ENCODE data around the gene MARVELD3.
"Not testable (repeated sequence)": the region's sequence is repeated elsewhere in the genome, so short reads cannot be mapped to it uniquely, and the experiment has no call there.

The MARVELD3 gene

GRCh38 chr16:71626018-71626857, at the start of gene MARVELD3:
TSS of gene MARVELD3 (plus strand) at chr16:71626184. CDS start at chr16:71626230, 46 bp downstream.
- no peaks in the 10 kb centered on the region for H3K9me3 Mint-ChIP-seq (ENCODE audit: low read depth)
- H3K36me3 Mint-ChIP-seq, result no peaks in the 10 kb centered on the region
- H3K27ac Mint-ChIP-seq, result no peak within 1 kb of the TSS
- H3K27me3 Mint-ChIP-seq, result peaks cover 4% of the 10 kb centered on the region
- peaks cover 7% of the 10 kb centered on the region for H3K4me1 Mint-ChIP-seq (ENCODE audit: low read depth)
- peak within 1 kb of the TSS; percentile 65 for H3K4me3 Mint-ChIP-seq

GRCh38 chr16:71576971-71577370, 49.0 kb upstream of the MARVELD3 start, which contains the start of gene TAT:
TSS of gene TAT (minus strand) at chr16:71577092. CDS start at chr16:71576415, 677 bp downstream.
- no peaks in the 10 kb centered on the region for H3K4me1 Mint-ChIP-seq (ENCODE audit: low read depth)

GRCh38 chr16:71582553-71582848, 43.5 kb upstream of the MARVELD3 start:
- not testable (repeated sequence) for H3K4me3 Mint-ChIP-seq; H3K9me3 Mint-ChIP-seq (ENCODE audit: low read depth); H3K27ac Mint-ChIP-seq; H3K36me3 Mint-ChIP-seq; H3K4me1 Mint-ChIP-seq (ENCODE audit: low read depth)
- H3K27me3 Mint-ChIP-seq, result peaks cover 14% of the 10 kb centered on the region

More at GRCh38 chr16:71576971-71577370, 49.0 kb upstream of the MARVELD3 start, which contains the start of gene TAT:
- no peaks in the 10 kb centered on the region for H3K9me3 Mint-ChIP-seq (ENCODE audit: low read depth)
- H3K4me3 Mint-ChIP-seq, result no peak within 1 kb of the TSS
- H3K36me3 Mint-ChIP-seq, result no peaks in the 10 kb centered on the region
- H3K27ac Mint-ChIP-seq, result no peak within 1 kb of the TSS
- peaks cover 4% of the 10 kb centered on the region for H3K27me3 Mint-ChIP-seq

GRCh38 chr16:71584543-71585317, 41.3 kb upstream of the MARVELD3 start:
- Mint-ChIP-seq H3K36me3 (no peaks in the 10 kb centered on the region), H3K4me1 (ENCODE audit: low read depth) (no peaks in the 10 kb centered on the region), H3K27me3 (peaks cover 15% of the 10 kb centered on the region), H3K4me3 (no peak overlapping the region), H3K27ac (no peak overlapping the region), H3K9me3 (ENCODE audit: low read depth) (no peaks in the 10 kb centered on the region)

- Mint-ChIP-seq H3K27me3 (peaks cover 17% of the 10 kb centered on the region), H3K27ac (no peak overlapping the region), H3K4me1 (ENCODE audit: low read depth) (no peaks in the 10 kb centered on the region), H3K4me3 (no peak overlapping the region), H3K36me3 (no peaks in the 10 kb centered on the region), H3K9me3 (ENCODE audit: low read depth) (no peaks in the 10 kb centered on the region)
Measured at GRCh38 chr16:71585318-71585703, 40.7 kb upstream of the MARVELD3 start.

- H3K36me3 Mint-ChIP-seq, result not testable (repeated sequence)
Measured at GRCh38 chr16:71589334-71589733, 36.6 kb upstream of the MARVELD3 start.

GRCh38 chr16:71590071-71590470, 35.9 kb upstream of the MARVELD3 start:
- H3K27ac Mint-ChIP-seq; H3K36me3 Mint-ChIP-seq; H3K4me3 Mint-ChIP-seq; H3K4me1 Mint-ChIP-seq (ENCODE audit: low read depth); H3K9me3 Mint-ChIP-seq (ENCODE audit: low read depth): not testable (repeated sequence)
- peaks cover 24% of the 10 kb centered on the region for H3K27me3 Mint-ChIP-seq

More at GRCh38 chr16:71589334-71589733, 36.6 kb upstream of the MARVELD3 start:
- H3K27ac Mint-ChIP-seq; H3K4me1 Mint-ChIP-seq (ENCODE audit: low read depth); H3K9me3 Mint-ChIP-seq (ENCODE audit: low read depth); H3K4me3 Mint-ChIP-seq: not testable (repeated sequence)
- H3K27me3 Mint-ChIP-seq, result peaks cover 23% of the 10 kb centered on the region

GRCh38 chr16:71590584-71590983, 35.4 kb upstream of the MARVELD3 start:
- Mint-ChIP-seq H3K4me3 (no peak overlapping the region), H3K4me1 (ENCODE audit: low read depth) (no peaks in the 10 kb centered on the region), H3K36me3 (no peaks in the 10 kb centered on the region), H3K27me3 (peaks cover 24% of the 10 kb centered on the region), H3K9me3 (ENCODE audit: low read depth) (no peaks in the 10 kb centered on the region), H3K27ac (no peak overlapping the region)

GRCh38 chr16:71591917-71592316, 34.1 kb upstream of the MARVELD3 start:
- H3K27me3 Mint-ChIP-seq, result peaks cover 24% of the 10 kb centered on the region

GRCh38 chr16:71593048-71593999, 32.7 kb upstream of the MARVELD3 start:
- Mint-ChIP-seq H3K9me3 (ENCODE audit: low read depth) (no peaks in the 10 kb centered on the region), H3K27me3 (peaks cover 19% of the 10 kb centered on the region), H3K36me3 (no peaks in the 10 kb centered on the region), H3K27ac (no peak overlapping the region), H3K4me3 (no peak overlapping the region), H3K4me1 (ENCODE audit: low read depth) (no peaks in the 10 kb centered on the region)

More at GRCh38 chr16:71591917-71592316, 34.1 kb upstream of the MARVELD3 start:
- Mint-ChIP-seq H3K27ac (no peak overlapping the region), H3K4me1 (ENCODE audit: low read depth) (no peaks in the 10 kb centered on the region), H3K9me3 (ENCODE audit: low read depth) (no peaks in the 10 kb centered on the region), H3K4me3 (no peak overlapping the region), H3K36me3 (no peaks in the 10 kb centered on the region)

- no peak overlapping the region for H3K27ac Mint-ChIP-seq
- H3K27me3 Mint-ChIP-seq, result peaks cover 21% of the 10 kb centered on the region
- H3K4me3 Mint-ChIP-seq, result no peak overlapping the region
- H3K9me3 Mint-ChIP-seq (ENCODE audit: low read depth), result no peaks in the 10 kb centered on the region
- H3K36me3 Mint-ChIP-seq, result no peaks in the 10 kb centered on the region
- no peaks in the 10 kb centered on the region for H3K4me1 Mint-ChIP-seq (ENCODE audit: low read depth)
Measured at GRCh38 chr16:71594000-71594646, 31.9 kb upstream of the MARVELD3 start.

- not testable (repeated sequence) for H3K9me3 Mint-ChIP-seq (ENCODE audit: low read depth); H3K4me1 Mint-ChIP-seq (ENCODE audit: low read depth); H3K4me3 Mint-ChIP-seq; H3K36me3 Mint-ChIP-seq; H3K27ac Mint-ChIP-seq
- H3K27me3 Mint-ChIP-seq, result peaks cover 20% of the 10 kb centered on the region
Measured at GRCh38 chr16:71595340-71595826, 30.6 kb upstream of the MARVELD3 start.

- not testable (repeated sequence) for H3K27ac Mint-ChIP-seq; H3K36me3 Mint-ChIP-seq; H3K4me1 Mint-ChIP-seq (ENCODE audit: low read depth); H3K9me3 Mint-ChIP-seq (ENCODE audit: low read depth); H3K4me3 Mint-ChIP-seq
- peaks cover 16% of the 10 kb centered on the region for H3K27me3 Mint-ChIP-seq
Measured at GRCh38 chr16:71598426-71598825, 27.6 kb upstream of the MARVELD3 start.

- Mint-ChIP-seq H3K9me3 (ENCODE audit: low read depth) (no peaks in the 10 kb centered on the region), H3K4me1 (ENCODE audit: low read depth) (no peaks in the 10 kb centered on the region), H3K36me3 (no peaks in the 10 kb centered on the region), H3K27me3 (peaks cover 7% of the 10 kb centered on the region), H3K27ac (no peak overlapping the region), H3K4me3 (no peak overlapping the region)
Measured at GRCh38 chr16:71600822-71601221, 25.2 kb upstream of the MARVELD3 start.
